Islet precursor cell (in vitro differentiated cells): Measurements from ENCODE around the gene UPK2.

Experiments used
- DNase-seq: peaks from one replicate; pipeline ENCODE4 v3.0.0-alpha.2; 2018

Gene UPK2

DNA sequence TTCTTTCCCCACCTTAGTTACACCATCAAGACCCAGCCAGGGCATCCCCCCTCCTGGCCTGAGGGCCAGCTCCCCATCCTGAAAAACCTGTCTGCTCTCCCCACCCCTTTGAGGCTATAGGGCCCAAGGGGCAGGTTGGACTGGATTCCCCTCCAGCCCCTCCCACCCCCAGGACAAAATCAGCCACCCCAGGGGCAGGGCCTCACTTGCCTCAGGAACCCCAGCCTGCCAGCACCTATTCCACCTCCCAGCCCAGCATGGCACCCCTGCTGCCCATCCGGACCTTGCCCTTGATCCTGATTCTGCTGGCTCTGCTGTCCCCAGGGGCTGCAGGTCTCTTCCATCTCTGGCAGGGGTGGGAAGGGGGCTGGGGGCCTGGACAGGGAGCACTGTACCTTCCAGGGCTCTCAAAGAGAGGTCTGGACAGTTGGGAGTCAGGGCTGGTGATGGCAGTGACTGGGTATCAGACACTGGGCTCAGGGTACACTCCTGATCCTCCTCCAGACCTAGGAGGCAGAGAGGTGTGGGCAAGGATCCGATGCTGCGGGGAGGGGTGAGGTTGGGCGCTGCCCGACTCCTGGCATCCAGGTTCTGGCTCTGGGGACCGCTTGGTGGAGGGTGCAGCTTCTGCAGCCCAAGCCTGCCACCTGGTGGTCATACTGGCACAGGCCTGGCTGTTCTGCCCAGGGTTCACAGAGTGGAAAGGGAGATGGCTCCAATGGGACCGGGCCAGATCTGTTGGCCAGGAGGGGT is at the start of gene UPK2:
Gene UPK2, plus strand, starts transcription at position 205 of the 753 bp plus-strand sequence. Its CDS starts 53 bp downstream, at position 258.
- peak; percentile 94 for DNase-seq

DNA sequence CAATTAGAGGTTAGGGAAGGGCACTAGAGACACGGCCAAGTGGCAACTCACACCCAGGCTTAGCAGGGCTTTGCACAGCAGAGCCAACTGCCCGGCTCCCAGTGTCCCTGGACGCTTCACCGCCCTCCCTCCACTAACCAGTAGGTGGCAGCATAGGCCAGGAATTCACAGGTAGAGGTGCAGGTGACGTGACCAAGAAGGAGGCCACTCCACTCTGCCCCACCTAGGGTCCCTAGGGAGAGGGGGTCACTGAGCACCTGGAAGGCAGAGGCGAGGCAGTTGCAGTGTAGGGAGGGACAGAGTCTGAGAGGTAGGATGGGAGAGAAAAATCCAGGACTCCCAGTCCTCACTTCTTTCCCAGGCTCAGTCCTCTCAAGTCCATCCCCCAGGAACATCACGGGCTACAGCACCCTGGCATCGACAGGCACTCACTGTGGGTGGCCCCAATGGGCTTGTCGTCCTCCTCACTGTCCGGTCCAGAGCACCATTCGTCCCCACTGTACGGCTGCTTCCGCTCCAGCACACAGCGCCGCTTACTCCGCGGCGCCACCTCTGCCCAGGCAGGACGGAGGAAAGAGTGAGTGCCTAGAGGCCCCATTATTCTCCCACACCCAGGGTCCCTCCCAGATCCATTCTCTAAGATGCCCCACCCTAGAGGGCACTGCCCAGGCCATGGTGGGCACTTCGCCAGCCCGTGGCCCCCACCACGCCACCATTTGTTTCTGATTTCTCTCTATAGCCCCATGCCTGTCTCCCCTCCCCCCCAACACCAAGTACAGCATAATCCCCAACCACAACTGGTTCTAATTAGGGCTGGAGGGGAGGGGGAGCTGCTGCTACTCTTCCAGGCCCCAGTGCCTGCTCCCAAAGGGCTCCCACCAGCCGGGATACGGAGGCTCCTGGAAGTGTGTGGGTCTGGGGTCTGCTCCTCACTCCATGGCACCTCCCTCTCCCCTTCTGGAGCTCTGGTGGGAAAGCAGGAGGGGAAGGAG is 48.8 kb upstream of the UPK2 start:
- DNase-seq = peak; percentile 92

DNA sequence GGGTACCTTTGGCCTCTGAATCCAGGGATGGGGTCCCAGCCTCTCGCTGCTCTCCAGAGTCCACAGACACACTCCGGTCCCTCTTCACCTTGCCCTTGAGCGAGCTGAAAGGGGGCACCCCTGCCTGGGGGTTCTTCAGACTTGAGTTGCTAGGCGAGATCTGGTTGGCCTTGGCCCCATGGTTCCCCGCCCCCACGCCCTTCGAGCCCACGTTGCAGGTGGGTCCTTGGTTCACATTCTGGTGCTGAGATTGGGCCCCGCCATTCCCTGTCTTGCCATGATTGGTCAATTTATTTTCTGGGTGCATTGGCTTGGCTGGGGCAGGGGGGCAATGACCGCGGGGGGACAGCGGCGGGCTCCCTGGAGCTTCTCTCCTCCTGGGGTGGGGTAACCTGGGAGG is 47.8 kb upstream of the UPK2 start:
- DNase-seq = no peak

DNA sequence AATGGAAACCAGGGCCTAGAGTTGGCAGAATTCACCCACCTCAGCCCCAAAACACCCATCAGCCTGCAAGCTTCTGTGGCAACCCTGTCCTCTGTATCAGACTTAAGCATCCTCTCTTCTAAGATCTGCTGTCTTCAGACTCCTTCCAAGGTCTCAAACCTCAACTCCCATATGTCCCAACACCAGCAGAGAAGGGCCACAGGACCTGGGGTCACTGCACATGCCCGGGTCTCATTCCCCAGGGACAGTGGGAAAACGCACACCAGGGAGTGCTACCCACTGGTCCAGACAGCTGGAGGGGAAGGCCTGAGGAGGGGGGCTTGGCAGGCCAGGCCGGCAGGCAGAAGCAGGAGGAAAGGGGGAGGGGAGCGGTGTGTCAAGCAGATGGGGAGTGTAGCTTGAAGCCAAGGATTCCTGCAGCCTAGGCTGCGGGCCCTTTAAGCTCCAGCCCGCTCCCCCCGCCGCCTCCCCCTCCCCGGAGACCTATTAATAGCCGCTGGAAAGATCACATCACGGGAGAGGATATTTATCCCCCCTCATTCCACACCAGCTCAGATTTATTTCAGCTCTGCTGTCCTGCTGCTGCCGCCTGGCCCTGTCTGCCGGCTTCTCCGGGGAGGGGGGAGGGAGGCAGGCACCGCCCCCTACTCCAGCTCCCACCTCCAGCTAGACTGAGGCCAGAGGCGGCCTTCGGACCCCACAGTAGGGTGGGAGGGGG is 47.0 kb upstream of the UPK2 start:
- DNase-seq = peak; percentile 97

- peak; percentile 77 for DNase-seq
Measured at GRCh38 chr11:118909619-118910308, 46.3 kb upstream of the UPK2 start.

- peak; percentile 99 for DNase-seq
Measured at GRCh38 chr11:118910309-118911112, 45.6 kb upstream of the UPK2 start.

- peak; percentile 94 for DNase-seq
Measured at GRCh38 chr11:118911113-118911879, 44.8 kb upstream of the UPK2 start.

- peak; percentile 99 for DNase-seq
Measured at GRCh38 chr11:118911880-118912741, 44.0 kb upstream of the UPK2 start.

DNA sequence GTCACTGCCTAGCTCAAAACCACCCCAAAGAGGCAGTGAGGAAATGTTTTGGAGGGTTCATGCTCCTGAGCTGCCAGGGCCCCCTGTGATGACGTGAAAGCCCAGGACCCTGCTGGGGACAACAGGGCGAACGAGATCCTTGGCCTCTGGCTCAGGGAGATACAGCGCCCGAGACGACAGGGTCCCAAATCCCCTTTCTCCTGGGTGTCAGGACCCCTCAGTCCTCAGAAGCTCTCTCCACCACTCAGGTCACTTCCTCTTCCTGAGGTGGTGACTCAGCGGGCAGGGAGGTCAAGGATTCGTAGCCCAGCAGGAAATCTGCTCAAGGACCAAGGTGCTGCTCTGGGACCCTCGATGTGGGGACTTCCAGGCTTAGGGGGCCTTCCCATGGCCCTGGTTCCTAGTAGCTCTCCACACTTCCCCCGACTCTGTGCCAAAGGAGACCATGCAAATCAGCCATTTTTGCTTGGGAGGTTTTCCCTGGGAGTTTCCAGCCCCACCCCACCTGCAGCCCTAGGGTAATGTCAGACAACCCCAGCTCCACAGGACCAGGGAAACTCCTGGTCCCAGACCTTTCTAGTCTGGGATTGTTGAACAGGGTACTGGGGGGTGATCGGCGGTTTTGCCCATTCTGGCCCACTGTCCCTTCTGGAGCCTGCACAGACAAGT is 43.2 kb upstream of the UPK2 start:
- DNase-seq = peak; percentile 81

- DNase-seq = no peak
Measured at GRCh38 chr11:118913411-118914125, 42.5 kb upstream of the UPK2 start.

GRCh38 chr11:118914178-118914918 is 41.8 kb upstream of the UPK2 start:
- peak; percentile 74 for DNase-seq

GRCh38 chr11:118914987-118915386 is 41.1 kb upstream of the UPK2 start:
- no peak for DNase-seq

GRCh38 chr11:118915396-118915795 is 40.7 kb upstream of the UPK2 start:
- no peak for DNase-seq

DNA sequence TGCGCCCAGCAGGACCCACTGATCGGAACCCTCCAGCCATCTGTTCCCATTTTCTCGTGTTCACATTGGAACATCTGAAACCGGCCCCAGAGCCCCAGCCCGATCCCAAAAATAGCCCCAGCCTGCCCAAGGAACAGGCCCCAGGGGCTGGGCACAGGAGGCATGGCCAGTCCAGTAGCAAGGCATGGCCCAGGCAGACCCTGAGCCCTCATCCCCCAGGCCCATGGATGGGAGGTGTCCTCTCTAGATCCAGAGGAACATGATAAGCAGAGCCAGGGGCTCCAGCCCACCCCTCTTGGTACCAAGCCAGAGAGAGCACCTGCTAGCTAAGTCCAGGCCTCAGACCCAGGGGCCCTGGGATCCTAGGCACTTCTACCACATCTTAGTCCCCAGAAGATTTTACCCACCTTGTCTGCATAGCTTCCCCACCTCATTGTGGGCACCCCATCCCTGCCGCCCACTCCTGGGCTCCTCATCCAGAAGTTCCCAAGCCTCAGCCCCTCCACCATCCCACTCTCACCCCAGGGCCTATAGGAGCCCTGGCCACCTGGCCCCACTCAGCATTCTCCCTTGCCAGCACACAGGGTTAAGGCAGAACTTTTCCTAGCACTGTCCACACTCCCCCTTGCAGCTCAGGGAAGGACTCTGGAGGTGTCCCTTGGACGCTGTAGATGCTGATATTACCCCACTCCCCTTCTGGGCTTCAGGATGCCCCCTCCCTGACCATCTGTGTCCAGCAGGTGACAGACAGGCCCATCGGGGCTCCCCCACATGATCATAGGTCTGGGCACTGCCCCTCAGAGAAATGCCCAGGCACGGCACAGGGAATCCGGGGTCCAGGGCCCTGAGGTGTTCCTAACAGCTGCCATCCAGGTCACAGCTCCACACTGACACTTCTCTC is 39.9 kb upstream of the UPK2 start:
- DNase-seq = no peak

DNA sequence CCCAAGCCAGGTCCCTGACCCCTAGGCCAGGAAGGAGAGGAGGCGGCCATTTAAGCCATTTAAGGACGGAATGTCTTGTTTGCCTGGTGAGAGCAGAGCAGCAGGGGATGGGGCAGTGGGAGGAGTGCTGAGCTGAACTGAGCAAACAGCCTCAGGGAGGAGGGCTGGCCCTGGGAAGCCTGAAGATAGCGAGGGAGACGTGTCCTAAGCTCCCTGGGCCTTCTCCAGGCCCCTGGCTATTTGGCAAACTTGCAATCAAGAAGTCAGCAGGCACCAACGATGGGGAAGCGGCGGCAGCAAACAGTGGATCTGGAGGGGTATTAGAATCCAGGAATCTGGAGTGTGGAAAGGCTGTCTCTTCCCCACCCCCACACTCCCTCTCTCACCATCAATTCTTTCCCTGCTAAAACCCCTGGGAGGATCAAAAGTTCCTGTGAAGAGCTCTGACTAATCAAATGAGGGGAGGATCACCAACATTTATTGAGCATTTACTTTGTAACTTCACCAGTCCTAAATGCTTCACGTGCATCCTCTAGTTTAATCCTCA is 39.2 kb upstream of the UPK2 start:
- DNase-seq = peak; percentile 97

- peak; percentile 73 for DNase-seq
Measured at GRCh38 chr11:118917481-118918127, 38.5 kb upstream of the UPK2 start.
